Subcutaneous adipose tissue (tissue), 4 donors: ENCODE results near the gene HOXB1. TPM values are rescaled to one million over a fixed set of nuclear protein-coding genes. Genes with fewer than 3 reads are reported as not detected.

Experiments used
- CTCF ChIP-seq: fragments of 450-650 bp; IDR thresholded peaks from one replicate; pipeline ENCODE4 v1.5.1; 2016; ENCODE audit warnings: low read depth, mild to moderate bottlenecking, control low read depth, antibody characterized with exemption, moderate library complexity
- total RNA-seq, 4 donors: library from RNA; depleted of rRNA; stranded (reverse); fragments of >200 nt; gene quantifications; one replicate each; pipeline ENCODE4 v1.1.0, GENCODE V29; 2016

The HOXB1 gene
- total RNA-seq, 4 donors from 2014 or later: not detected

GRCh38 chr17:48556229-48556575 is 25.4 kb upstream of the HOXB1 start:
- no peak for TF ChIP-seq CTCF

- no peak for TF ChIP-seq CTCF
Measured at GRCh38 chr17:48555258-48556228, 24.7 kb upstream of the HOXB1 start.

- TF ChIP-seq CTCF: no peak
Measured at GRCh38 chr17:48554412-48555257, 23.8 kb upstream of the HOXB1 start.

GRCh38 chr17:48553826-48554225 is 23.0 kb upstream of the HOXB1 start:
- no peak for TF ChIP-seq CTCF

- TF ChIP-seq CTCF: no peak
Measured at GRCh38 chr17:48553190-48553547, 22.4 kb upstream of the HOXB1 start.

GRCh38 chr17:48552466-48553189 is 21.8 kb upstream of the HOXB1 start:
- no peak for TF ChIP-seq CTCF
